Mucosa of rectum (tissue), 2 donors: ENCODE measurements around the gene SP5.

Experiments
- H3K27ac ChIP-seq, 2 donors: one replicate each; pipeline ENCODE4 v1.7.0; 2013; ENCODE audit warnings: inconsistent platforms in 2 of 2, low read depth in 2 of 2, low read length in 2 of 2
- H3K27me3 ChIP-seq, 2 donors: one replicate each; pipeline ENCODE4 v1.7.0; 2013; ENCODE audit warnings: low read length in 2 of 2; ENCODE audit not compliant: control insufficient read depth in 2 of 2, insufficient read depth in 2 of 2
- H3K36me3 ChIP-seq, 2 donors: one replicate each; pipeline ENCODE4 v1.7.0; 2013; ENCODE audit warnings: low read length in 2 of 2; ENCODE audit not compliant: control insufficient read depth in 2 of 2, insufficient read depth in 2 of 2
- H3K4me1 ChIP-seq, 2 donors: one replicate each; pipeline ENCODE4 v1.7.0; 2013; ENCODE audit warnings: low read length in 2 of 2, mild to moderate bottlenecking in 1 of 2; ENCODE audit not compliant: control insufficient read depth in 2 of 2, insufficient read depth in 2 of 2
- H3K4me3 ChIP-seq, 2 donors: one replicate each; pipeline ENCODE4 v1.7.0; 2013; ENCODE audit warnings: low read length in 2 of 2
- H3K9ac ChIP-seq, 2 donors: one replicate each; pipeline ENCODE4 v1.7.0; 2013; ENCODE audit warnings: low read length in 2 of 2, low read depth in 1 of 2, mild to moderate bottlenecking in 1 of 2
- H3K9me3 ChIP-seq, 2 donors: one replicate each; pipeline ENCODE4 v1.7.0; 2013; ENCODE audit warnings: low read length in 2 of 2; ENCODE audit not compliant: control insufficient read depth in 2 of 2
- donor health status: healthy.
- donor health status: Normal muscosa, but diverticular disease.

The SP5 gene

GRCh38 chr2:170685591-170685990 lies 29.5 kb upstream of the SP5 start:
- no peaks in the 10 kb centered on the region for H3K36me3 ChIP-seq
- H3K9me3 ChIP-seq: no peaks in the 10 kb centered on the region
- H3K4me1 ChIP-seq: no peaks in the 10 kb centered on the region
- H3K4me3 ChIP-seq: no peak overlapping the region
- H3K27ac ChIP-seq: no peak overlapping the region
- no peak overlapping the region for H3K9ac ChIP-seq
- no peaks in the 10 kb centered on the region for H3K27me3 ChIP-seq

- Histone ChIP-seq H3K4me1 (no peaks in the 10 kb centered on the region), H3K4me3 (no peak overlapping the region), H3K27me3 (no peaks in the 10 kb centered on the region), H3K9ac (no peak overlapping the region), H3K36me3 (no peaks in the 10 kb centered on the region), H3K9me3 (no peaks in the 10 kb centered on the region), H3K27ac (no peak overlapping the region)
These were observed 25.7 kb upstream of the SP5 start for GRCh38 chr2:170689481-170689880.

GRCh38 chr2:170690640-170691039 lies 24.5 kb upstream of the SP5 start:
- no peaks in the 10 kb centered on the region for H3K4me1 ChIP-seq
- H3K36me3 ChIP-seq: no peaks in the 10 kb centered on the region
- no peak overlapping the region for H3K27ac ChIP-seq
- no peaks in the 10 kb centered on the region for H3K9me3 ChIP-seq
- no peak overlapping the region for H3K9ac ChIP-seq
- H3K4me3 ChIP-seq: no peak overlapping the region
- no peaks in the 10 kb centered on the region for H3K27me3 ChIP-seq

DNA sequence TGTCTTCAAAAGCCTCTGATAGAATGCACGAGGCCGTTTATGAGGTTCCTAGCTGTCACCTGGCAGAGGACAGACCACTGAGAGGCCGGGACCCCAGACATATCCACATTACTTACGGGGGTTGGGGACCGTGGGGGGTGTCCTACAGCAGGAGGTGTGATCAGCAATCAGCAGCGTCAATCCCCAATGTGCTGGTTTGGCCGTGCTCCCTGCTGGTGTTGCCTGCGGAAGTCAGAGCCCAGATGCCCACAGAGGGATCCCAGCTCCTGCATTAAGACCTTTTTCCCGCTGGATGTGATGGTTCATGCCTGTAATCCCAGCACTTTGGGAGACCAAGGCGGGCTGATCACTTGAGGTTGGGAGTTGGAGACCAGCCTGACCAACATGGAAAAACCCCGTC lies 20.8 kb upstream of the SP5 start:
- H3K4me3 ChIP-seq: no peak overlapping the region
- no peak overlapping the region for H3K9ac ChIP-seq
- H3K9me3 ChIP-seq: no peaks in the 10 kb centered on the region
- no peaks in the 10 kb centered on the region for H3K4me1 ChIP-seq
- H3K27me3 ChIP-seq: no peaks in the 10 kb centered on the region
- H3K36me3 ChIP-seq: no peaks in the 10 kb centered on the region
- H3K27ac ChIP-seq: no peak overlapping the region

- Histone ChIP-seq H3K9ac (no peak overlapping the region), H3K36me3 (no peaks in the 10 kb centered on the region), H3K4me1 (no peaks in the 10 kb centered on the region), H3K4me3 (no peak overlapping the region), H3K27ac (no peak overlapping the region), H3K9me3 (no peaks in the 10 kb centered on the region), H3K27me3 (no peaks in the 10 kb centered on the region)
These were observed 19.4 kb upstream of the SP5 start for GRCh38 chr2:170695521-170696410.

DNA sequence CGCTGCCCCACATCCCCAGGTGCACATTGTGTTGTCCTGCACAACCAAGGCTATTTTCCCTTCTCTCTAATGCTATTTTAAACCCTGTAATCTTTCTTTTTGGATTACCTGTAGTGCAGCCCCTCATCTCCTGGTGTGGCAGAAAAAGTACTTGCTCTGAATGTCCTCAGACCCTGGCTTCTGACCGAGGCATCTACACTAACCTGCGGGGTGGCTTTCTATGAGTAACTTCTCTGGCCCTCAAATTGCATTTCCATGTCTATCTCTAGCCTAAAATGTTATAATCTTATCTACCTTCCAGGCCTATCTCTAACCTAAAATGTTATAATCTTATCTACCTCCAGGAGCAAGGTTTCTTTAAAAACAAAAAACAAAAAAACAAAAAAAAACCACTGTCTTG lies 18.2 kb upstream of the SP5 start:
- H3K27ac ChIP-seq: no peak overlapping the region
- H3K9ac ChIP-seq: no peak overlapping the region
- H3K36me3 ChIP-seq: no peaks in the 10 kb centered on the region
- H3K4me3 ChIP-seq: no peak overlapping the region
- no peaks in the 10 kb centered on the region for H3K9me3 ChIP-seq
- no peaks in the 10 kb centered on the region for H3K4me1 ChIP-seq
- H3K27me3 ChIP-seq: no peaks in the 10 kb centered on the region

- no peaks in the 10 kb centered on the region for H3K36me3 ChIP-seq
- H3K4me1 ChIP-seq: no peaks in the 10 kb centered on the region
- no peak overlapping the region for H3K27ac ChIP-seq
- no peaks in the 10 kb centered on the region for H3K27me3 ChIP-seq
- H3K9ac ChIP-seq: no peak overlapping the region
- no peak overlapping the region for H3K4me3 ChIP-seq
- H3K9me3 ChIP-seq: peaks cover 2% of the 10 kb centered on the region in 2 donors
These were observed 14.1 kb upstream of the SP5 start for GRCh38 chr2:170701011-170701410.

- Histone ChIP-seq H3K4me1 (no peaks in the 10 kb centered on the region), H3K36me3 (no peaks in the 10 kb centered on the region), H3K27me3 (peaks cover under 1 to 3% of the 10 kb centered on the region in 2 donors), H3K4me3 (no peak overlapping the region), H3K27ac (no peak overlapping the region), H3K9ac (no peak overlapping the region), H3K9me3 (peaks cover 2% of the 10 kb centered on the region in 2 donors)
These were observed 11.2 kb upstream of the SP5 start for GRCh38 chr2:170703776-170704476.

DNA sequence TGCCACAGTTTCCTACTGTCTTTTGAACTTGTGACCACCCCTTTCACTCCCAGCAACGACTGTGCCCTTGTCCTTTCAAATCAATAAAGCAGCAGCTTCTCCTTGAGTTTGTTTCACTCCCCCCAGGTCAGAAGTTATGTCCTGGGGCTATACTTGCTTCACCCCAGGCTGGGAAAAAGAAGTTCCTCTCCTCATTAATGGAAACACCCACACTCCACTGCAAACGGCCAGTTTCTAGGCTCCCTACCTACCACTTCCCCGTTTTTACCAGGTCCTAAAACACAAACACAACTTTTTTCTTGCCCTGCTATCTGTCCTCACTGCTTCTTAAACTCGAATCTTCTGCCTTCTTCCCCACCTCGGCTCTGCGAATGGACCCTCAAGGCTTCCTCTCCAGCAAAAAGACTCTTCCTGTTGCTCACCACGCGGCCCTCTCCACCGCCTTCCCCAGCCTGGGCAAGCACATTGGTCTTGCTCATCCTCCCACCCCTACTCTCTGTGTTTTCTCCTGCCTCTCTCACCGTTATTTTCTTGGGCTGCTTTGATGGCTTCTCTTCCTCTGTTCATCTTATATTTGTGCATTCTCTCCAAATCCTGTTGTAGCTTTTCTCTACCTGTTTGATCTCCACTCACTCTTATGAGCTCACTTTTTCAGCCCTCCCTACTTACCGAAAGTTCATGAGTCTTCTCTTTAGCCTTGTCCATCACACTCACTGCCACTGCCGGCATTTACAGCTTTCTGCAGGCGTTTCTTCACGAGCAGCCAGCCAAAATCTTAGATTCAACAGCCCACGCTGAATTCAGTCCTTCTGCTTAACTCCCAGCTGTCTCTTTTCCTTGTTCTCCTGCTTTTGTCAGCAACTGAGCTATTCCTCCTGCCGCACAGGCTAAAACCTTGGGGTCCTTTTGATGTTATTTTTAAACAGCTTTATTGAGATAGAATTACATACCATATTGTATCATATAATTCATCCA lies 7.0 kb upstream of the SP5 start:
- Histone ChIP-seq H3K4me1 (no peaks in the 10 kb centered on the region), H3K9ac (no peak overlapping the region), H3K36me3 (no peaks in the 10 kb centered on the region), H3K4me3 (no peak overlapping the region), H3K27me3 (peaks cover 20 to 25% of the 10 kb centered on the region in 2 donors), H3K9me3 (no peaks in the 10 kb centered on the region), H3K27ac (no peak overlapping the region)
